Stimulated activated naive CD4-positive, alpha-beta T cell treated with Interleukin-2 at 50 U/mL for 16 hours (primary cell): ENCODE data around the gene SH3BGR.

Experiments
- DNase-seq: peaks from one replicate; lab custom pipeline; 2025; lab: John Stamatoyannopoulos, UW

SH3BGR gene

GRCh38 chr21:39456665-39457064, 4.9 kb downstream of the SH3BGR start:
- DNase-seq, result no peak

GRCh38 chr21:39461419-39461818, 9.6 kb downstream of the SH3BGR start:
- no peak for DNase-seq

DNA sequence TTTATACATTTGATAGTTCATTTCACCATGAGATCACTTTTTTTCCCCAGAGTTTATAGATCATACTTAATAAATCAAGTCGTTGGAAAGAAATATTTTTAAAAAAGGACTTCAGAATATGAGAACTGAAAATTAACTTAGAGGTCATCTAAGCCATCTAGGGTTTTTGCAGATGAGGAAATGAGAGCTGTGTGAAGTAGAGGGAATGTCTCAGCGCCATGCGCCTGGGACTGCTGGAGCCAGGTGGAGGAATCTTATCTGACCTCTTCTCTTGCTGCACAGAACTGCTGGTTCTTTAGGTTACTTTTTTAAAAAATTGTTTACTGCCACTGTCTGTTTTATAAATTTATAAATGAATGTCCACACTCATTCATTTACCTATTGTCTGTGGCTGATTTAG, 11.5 kb downstream of the SH3BGR start:
- no peak for DNase-seq

GRCh38 chr21:39466584-39466983, 14.8 kb downstream of the SH3BGR start:
- no peak for DNase-seq

GRCh38 chr21:39467746-39468145, 16.0 kb downstream of the SH3BGR start:
- DNase-seq, result no peak

DNA sequence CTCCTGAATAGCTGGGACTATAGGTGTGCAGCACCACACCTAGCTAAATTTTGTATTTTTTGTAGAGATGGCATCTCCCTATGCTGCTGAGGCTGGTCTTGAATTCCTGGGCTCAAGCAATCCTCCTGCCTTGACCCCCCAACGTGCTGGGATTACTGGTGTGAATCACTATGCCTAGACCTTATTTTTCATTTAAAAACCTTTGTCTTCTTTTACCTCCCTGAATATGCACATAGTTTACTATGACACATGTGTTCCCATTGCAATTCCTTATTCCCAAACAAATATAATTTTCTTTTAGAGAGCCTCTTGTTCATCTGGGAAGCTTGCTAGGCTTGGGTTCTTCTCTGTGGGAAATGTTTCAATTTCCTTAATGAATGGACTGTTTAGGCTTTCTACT, 16.8 kb downstream of the SH3BGR start:
- DNase-seq, result no peak

GRCh38 chr21:39471598-39471997, 19.8 kb downstream of the SH3BGR start:
- DNase-seq, result no peak

DNA sequence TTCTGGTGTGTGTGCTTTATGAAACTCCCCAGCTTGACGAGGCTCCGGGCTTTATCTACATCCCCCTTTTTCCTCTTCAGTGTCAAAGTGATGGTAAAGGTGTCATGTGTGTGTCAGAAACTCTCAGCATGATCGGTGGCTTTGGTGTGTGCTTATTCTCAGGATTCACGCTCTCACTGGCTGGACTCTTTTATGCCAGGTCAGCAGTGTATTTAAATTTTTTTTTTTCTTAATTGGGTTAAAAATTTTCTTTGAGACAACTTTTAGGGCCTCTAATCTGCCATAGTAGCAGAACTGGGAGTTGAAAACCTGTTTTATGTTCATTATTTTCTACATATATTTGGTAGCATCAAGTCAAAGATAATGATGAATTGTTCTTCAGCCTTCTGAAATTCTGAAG, 21.0 kb downstream of the SH3BGR start:
- DNase-seq, result no peak

- DNase-seq, result no peak
Observed at GRCh38 chr21:39474611-39475010, 22.8 kb downstream of the SH3BGR start.

- DNase-seq, result no peak
Observed at GRCh38 chr21:39479164-39479813, 27.5 kb downstream of the SH3BGR start.

GRCh38 chr21:39479814-39480182, 28.0 kb downstream of the SH3BGR start:
- DNase-seq, result no peak

DNA sequence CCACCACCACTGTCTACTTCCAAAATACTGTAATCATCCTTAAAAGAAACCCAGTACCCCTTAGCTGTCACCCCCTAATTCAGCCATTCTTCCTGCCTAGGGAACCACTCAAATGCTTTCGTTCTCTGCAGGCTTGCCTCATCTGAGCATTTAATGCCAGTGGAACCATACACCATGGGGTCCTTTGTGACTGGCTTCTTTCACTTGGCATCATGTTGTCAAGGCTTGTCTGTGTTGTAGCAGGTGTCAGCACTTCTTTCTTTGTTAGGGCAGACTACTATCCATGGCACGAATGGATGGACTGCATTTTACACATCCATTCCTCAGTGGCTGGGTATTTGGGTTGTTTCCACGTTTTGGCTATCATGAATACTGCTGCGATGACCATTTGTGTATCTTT, 28.5 kb downstream of the SH3BGR start:
- DNase-seq, result no peak

DNA sequence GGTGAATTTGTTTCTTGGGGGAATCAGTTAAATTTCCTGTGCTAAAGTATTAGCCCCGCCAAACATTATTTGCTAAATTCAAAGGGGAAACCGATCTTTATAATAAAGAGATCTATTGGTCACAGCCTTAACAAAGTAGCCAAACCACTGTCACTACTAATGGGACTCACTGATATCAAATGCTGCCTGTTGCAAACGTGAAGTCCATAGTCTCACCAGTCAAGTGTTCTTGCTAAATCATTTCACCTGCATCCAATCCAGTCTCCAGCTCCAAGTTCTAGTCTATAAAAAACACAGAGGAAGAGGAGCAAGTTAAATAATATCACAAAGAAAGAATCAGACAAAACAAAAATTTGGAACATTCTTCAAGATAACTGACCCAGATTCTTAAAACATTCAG, 30.1 kb downstream of the SH3BGR start:
- DNase-seq, result no peak

DNA sequence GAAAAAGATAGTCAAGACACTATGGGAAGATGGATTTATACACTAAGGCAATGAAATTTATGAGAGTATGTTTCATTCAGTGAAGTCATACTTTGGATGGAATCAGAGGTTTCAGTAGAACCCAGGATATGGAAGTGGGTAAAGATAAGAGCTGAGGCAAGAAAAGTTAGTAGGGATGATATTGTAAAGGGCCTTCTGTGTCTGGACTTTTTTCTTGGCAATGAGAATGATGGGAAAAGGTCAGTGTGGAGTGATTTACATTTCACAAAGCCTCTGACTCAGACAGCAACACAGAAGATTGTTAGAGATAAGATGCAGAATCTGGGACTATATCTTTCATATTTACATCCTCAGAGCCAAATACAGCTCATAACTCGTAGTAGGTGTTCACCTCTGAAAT, 32.1 kb downstream of the SH3BGR start:
- DNase-seq, result no peak

DNA sequence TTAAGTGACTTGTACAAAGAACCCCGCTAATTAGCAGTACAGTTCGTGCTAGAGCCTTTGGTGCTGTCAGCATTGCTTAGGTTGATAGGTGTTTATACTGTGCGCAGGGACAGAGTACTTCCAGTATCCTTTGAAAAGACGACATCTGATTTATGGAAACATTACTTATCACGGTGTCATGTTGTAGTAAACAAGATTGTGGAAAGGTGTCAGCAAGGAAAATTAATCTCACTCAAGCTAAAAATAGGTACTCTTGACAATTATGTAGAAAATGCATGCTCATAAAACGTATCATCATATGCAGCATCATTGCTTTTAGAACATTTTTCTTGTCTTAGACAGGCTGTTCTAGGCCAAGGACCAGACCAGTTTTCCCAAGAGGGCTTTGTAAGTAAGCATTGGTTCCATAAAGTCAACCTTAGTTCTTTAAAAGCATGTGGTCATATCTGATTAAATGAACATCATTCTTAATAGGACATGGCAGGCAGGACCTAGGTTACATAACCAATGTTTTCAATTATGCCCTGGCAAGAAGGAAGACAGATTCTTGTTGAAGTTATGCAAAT, 33.0 kb downstream of the SH3BGR start:
- DNase-seq, result no peak

DNA sequence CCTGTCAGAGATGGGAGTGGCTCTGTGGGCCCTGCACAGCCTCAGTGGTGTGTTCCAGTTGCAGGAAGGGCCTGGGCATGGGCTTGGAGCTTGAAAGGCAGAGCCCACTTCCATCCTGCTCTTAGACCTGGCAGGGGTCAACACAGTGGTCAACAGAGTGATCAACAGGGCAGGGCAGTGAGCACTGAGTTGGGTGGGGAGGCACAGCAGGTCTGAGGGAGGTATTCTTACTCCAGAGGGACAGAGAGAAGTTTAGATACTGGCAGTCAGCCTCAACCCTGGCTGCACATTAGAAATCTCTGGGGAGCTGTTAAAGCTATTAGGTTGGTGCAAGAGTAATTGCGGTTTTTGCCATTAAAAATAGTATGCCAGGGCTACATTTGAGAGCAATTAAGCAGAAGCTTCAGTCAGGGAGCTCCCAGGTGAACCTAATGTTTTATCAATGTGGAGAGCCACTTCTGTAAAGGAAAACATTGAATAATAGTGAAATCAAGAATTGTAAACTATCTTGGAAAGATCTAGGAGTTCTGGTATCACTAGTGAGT, 37.7 kb downstream of the SH3BGR start:
- DNase-seq, result no peak

- DNase-seq, result no peak
Observed at GRCh38 chr21:39499156-39499555, 47.4 kb downstream of the SH3BGR start.

GRCh38 chr21:39502631-39503030, 50.9 kb downstream of the SH3BGR start:
- no peak for DNase-seq

DNA sequence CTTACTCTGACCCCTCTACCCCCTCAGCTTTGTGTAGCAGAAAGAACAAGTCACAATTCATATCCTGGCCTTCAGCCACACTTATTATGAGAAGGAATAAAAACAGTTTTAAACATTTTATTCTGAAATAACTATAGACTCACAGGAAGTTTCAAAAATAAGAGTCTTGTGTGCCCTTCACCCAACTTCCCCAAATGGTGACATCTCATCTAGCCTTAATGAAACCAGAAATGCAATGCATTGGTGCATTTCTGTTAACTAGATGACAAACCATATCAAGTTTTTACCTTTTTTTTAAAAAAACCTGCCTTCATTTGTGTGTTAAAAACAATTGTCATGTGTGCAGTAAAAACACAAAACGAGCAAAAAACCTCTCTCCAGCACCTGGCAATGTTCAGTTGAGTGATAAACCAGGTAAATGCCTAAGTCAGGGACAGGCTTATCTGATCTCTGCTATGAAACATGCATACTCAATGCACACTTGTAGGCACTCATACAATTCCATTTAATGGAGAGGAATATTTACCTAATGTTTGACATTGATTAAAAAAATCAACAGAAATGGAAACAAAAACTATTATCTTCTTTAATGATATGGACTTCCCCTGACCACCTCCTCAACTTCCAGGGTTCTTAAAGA, 51.5 kb downstream of the SH3BGR start:
- DNase-seq, result no peak

DNA sequence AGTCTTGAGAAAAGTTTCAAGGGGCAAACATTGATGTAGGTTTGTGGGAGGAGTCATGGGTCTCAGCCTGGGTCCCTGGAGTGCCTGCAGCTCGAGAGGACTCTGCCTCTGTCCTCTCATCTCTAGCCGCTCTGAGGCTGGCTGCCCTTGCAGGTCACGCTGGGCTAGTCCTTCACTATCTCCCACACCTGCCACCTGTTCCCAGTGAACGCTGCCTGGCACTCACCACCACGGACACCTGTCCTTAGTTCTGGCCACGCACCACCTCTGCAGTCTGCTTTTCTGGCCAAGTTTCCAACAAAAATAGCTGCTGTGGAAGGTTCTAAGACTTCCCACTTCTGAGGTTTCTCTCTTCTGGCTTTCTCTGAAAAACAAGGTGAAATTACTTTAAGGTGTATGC, 52.5 kb downstream of the SH3BGR start:
- no peak for DNase-seq

- DNase-seq, result no peak
Observed at GRCh38 chr21:39510240-39510639, 58.5 kb downstream of the SH3BGR start.

GRCh38 chr21:39511102-39511501, 59.3 kb downstream of the SH3BGR start:
- no peak for DNase-seq

GRCh38 chr21:39513735-39514134, 62.0 kb downstream of the SH3BGR start:
- no peak for DNase-seq
